ENCODE data around the gene ST6GAL2. TPM values are rescaled to one million over a fixed set of nuclear protein-coding genes. Genes with fewer than 3 reads are reported as not detected.

The ST6GAL2 gene
- total RNA-seq, 3 donors from 2014 or later, result 2.3 to 2.8 TPM; not detected in 1

DNA sequence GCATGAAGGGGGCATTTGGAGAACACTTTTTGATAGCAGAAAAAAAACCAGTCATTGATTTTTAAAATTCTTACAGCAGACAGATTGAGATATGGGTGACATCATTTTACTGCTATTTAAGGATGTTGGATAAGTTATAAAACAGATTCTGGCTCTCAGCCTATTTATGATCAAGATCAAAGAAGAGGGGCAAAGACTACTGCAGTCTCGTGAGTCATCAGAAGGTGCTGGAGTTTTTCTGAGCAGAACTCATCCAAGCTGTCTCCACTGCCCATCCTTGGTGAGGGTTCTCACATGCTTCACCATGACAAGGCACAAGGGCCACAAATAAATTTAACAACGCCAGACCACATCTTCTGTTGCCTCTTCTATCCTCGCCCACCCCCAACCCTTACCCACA lies 58.8 kb downstream of the ST6GAL2 start:
- Histone ChIP-seq H3K4me3 (no peak overlapping the region), H3K27ac (no peak overlapping the region), H3K9me3 (no peaks in the 10 kb centered on the region), H3K4me1 (no peaks in the 10 kb centered on the region), H3K27me3 (no peaks in the 10 kb centered on the region), H3K36me3 (no peaks in the 10 kb centered on the region)
- no peak for DNase-seq (ENCODE audit: low spot score in 2 of 2)
- intact Hi-C loops (cut with DNase I; ENCODE audit: low total_unique reads), result no loop called here
- TF ChIP-seq CTCF (IDR thresholded peaks at IDR 0.05), result no peak
- no peak for TF ChIP-seq POLR2A (IDR thresholded peaks at IDR 0.05)
- no peak for TF ChIP-seq POLR2AphosphoS5 (IDR thresholded peaks at IDR 0.05)

DNA sequence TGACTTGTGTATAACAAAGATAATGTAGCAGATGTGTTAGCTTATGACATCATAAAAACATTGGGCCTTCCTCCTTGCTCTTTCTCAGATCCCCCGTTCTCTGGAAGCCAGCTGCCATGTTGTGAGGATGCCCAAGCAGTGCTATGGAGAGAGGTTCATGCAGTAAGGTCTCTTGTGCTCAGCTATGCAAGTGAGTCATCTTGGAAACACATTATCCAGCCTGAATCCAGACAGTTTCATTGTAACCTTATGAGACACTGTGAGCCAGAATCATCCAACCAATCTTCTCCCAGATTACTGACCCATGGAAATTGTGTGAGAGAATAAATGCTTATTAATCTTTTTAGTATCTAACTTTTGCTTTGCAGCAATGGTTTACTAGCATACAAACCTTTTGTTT lies 60.8 kb downstream of the ST6GAL2 start:
- Histone ChIP-seq H3K4me1 (no peaks in the 10 kb centered on the region), H3K4me3 (no peak overlapping the region), H3K36me3 (no peaks in the 10 kb centered on the region), H3K9me3 (no peaks in the 10 kb centered on the region), H3K27me3 (no peaks in the 10 kb centered on the region), H3K27ac (no peak overlapping the region)
- TF ChIP-seq POLR2A (IDR thresholded peaks at IDR 0.05), result no peak
- no peak for TF ChIP-seq CTCF (IDR thresholded peaks at IDR 0.05)
- TF ChIP-seq POLR2AphosphoS5 (IDR thresholded peaks at IDR 0.05), result no peak
- intact Hi-C loops (cut with DNase I; ENCODE audit: low total_unique reads), result no loop called here
- DNase-seq (ENCODE audit: low spot score in 2 of 2), result no peak

DNA sequence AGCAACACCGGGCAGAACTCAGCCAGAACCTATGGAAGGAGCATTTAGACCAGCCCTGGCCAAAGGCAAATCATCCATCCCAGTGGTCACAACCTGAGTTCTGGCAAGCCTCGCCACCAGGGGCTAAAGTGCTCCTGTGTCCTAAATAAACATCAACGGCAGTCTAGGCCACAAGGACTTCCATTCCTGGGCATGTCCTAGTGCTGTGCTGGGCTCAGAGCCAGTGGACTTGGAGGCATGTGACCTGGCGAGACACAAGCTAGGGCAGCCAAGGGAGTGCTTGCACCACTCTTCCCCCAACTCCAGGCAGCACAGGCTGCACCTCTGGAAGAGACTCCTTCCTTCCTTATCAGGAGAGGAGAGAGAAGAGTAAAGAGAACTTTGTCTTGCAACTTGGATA lies 69.0 kb downstream of the ST6GAL2 start:
- H3K4me1 ChIP-seq, result no peaks in the 10 kb centered on the region
- intact Hi-C loops (cut with DNase I; ENCODE audit: low total_unique reads), result no loop called here
- H3K27ac ChIP-seq, result no peak overlapping the region
- TF ChIP-seq POLR2AphosphoS5 (IDR thresholded peaks at IDR 0.05) (no peak), CTCF (IDR thresholded peaks at IDR 0.05) (no peak), POLR2A (IDR thresholded peaks at IDR 0.05) (no peak)
- H3K4me3 ChIP-seq, result no peak overlapping the region
- H3K9me3 ChIP-seq, result peaks cover 0 to 6% of the 10 kb centered on the region in 2 donors
- no peak for DNase-seq (ENCODE audit: low spot score in 2 of 2)
- no peaks in the 10 kb centered on the region for H3K27me3 ChIP-seq
- no peaks in the 10 kb centered on the region for H3K36me3 ChIP-seq

DNA sequence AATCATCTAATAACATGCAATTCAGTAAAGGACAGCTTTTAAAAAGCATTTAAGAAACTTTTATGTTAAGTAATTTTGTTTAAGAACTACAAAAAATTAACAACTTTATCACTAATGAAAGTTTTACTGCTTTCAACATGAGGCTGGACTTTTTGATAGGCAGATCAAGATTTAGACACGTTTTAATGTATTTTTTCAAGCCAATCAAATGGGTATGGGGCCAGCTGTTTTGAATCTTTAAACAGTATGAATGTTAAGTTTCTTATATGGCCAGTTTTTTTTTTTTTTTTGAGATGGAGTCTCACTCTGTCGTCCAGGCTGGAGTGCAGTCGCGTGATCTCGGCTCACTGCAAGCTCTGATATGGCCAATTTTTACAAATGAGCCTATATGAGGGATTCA lies 73.1 kb downstream of the ST6GAL2 start:
- H3K27me3 ChIP-seq, result no peaks in the 10 kb centered on the region
- H3K4me1 ChIP-seq, result no peaks in the 10 kb centered on the region
- no peak for TF ChIP-seq CTCF (IDR thresholded peaks at IDR 0.05)
- TF ChIP-seq POLR2AphosphoS5 (IDR thresholded peaks at IDR 0.05), result no peak
- TF ChIP-seq POLR2A (IDR thresholded peaks at IDR 0.05), result no peak
- H3K27ac ChIP-seq, result no peak overlapping the region
- no peaks in the 10 kb centered on the region for H3K9me3 ChIP-seq
- DNase-seq (ENCODE audit: low spot score in 2 of 2), result no peak
- intact Hi-C loops (cut with DNase I; ENCODE audit: low total_unique reads), result no loop called here
- H3K36me3 ChIP-seq, result no peaks in the 10 kb centered on the region
- no peak overlapping the region for H3K4me3 ChIP-seq

- no peaks in the 10 kb centered on the region for H3K9me3 ChIP-seq
- H3K27me3 ChIP-seq, result no peaks in the 10 kb centered on the region
- intact Hi-C loops (cut with DNase I; ENCODE audit: low total_unique reads), result no loop called here
Measured at GRCh38 chr2:106812383-106812782, 73.6 kb downstream of the ST6GAL2 start.

More at GRCh38 chr2:106812383-106812782, 73.6 kb downstream of the ST6GAL2 start:
- Histone ChIP-seq H3K27ac (no peak overlapping the region), H3K36me3 (no peaks in the 10 kb centered on the region), H3K4me3 (no peak overlapping the region), H3K4me1 (no peaks in the 10 kb centered on the region)
- no peak for TF ChIP-seq CTCF (IDR thresholded peaks at IDR 0.05)
- TF ChIP-seq POLR2AphosphoS5 (IDR thresholded peaks at IDR 0.05), result no peak
- TF ChIP-seq POLR2A (IDR thresholded peaks at IDR 0.05), result no peak
- DNase-seq (ENCODE audit: low spot score in 2 of 2), result no peak

Data from breast epithelium (tissue), 4 donors.